H7 (cell line): ENCODE data around the gene RORC. TPM values are rescaled to one million over a fixed set of nuclear protein-coding genes. Genes with fewer than 3 reads are reported as not detected.
"Not testable (repeated sequence)": the region's sequence is repeated elsewhere in the genome, so short reads cannot be mapped to it uniquely, and the experiment has no call there.

ENCODE experiments used
- DNase-seq: peaks from one replicate; pipeline ENCODE4 v3.0.0; 2012
- H3K27me3 ChIP-seq: 2 replicates; pipeline ENCODE4 v1.6.0; 2011; ENCODE audit warnings: mild to moderate bottlenecking, low read length; ENCODE audit not compliant: control insufficient read depth, insufficient read depth
- H3K36me3 ChIP-seq: replicated peaks from 2 replicates; pipeline ENCODE4 v1.5.1; 2011; ENCODE audit warnings: low read length; ENCODE audit not compliant: control insufficient read depth, insufficient read depth
- H3K4me3 ChIP-seq: 2 replicates; pipeline ENCODE4 v1.5.1; 2011; ENCODE audit warnings: low read depth, mild to moderate bottlenecking, control low read depth, low read length, moderate library complexity; ENCODE audit not compliant: insufficient read depth
- total RNA-seq: library from RNA; depleted of rRNA; stranded (reverse); fragments of >200 nt; shearing (Covaris generic); gene quantifications from 2 replicates; pipeline ENCODE4 v1.2.3, GENCODE V29; 2014; rRNA removed

RORC gene
- total RNA-seq, 1 experiment from 2014 or later: 0.42 TPM

DNA sequence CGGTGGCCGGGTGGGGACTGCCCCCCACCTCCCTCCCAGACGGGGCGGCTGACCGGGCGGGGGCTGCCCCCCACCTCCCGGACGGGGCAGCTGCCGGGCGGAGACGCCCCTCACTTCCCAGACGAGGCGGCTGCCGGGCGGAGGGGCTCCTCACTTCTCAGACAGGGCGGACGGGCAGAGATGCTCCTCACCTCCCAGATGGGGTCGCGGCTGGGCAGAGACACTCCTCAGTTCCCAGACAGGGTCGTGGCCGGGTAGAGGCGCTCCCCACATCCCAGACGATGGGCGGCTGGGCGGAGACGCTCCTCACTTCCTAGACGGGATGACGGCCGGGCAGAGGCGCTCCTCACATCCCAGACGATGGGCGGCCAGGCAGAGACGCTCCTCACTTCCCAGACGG is 62.3 kb downstream of the RORC start:
- DNase-seq, H3K27me3 ChIP-seq, H3K4me3 ChIP-seq, H3K36me3 ChIP-seq: not testable (repeated sequence)

DNA sequence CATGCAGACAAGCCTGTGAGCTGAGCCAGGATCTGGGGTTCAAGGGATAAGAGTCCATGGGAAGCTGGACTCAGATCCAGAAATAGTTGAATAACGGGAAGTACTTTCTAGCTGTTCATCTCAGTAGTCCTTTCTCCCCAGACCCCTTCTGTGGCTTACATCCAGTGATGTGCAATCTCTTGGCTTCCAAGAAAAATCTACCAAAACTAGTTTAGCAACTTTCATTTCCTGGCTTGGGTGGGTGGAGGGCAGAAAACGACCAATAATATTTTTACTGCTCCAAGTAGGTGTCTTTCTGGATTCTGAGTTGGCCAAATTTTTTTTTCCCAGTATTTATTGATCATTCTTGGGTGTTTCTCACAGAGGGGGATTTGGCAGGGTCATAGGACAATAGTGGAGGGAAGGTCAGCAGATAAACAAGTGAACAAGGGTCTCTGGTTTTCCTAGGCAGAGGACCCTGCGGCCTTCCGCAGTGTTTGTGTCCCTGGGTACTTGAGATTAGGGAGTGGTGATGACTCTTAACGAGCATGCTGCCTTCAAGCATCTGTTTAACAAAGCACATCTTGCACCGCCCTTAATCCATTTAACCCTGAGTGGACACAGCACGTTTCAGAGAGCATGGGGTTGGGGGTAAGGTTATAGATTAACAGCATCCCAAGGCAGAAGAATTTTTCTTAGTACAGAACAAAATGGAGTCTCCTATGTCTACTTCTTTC is 63.1 kb downstream of the RORC start:
- not testable (repeated sequence) for H3K27me3 ChIP-seq, H3K4me3 ChIP-seq, H3K36me3 ChIP-seq, DNase-seq

DNA sequence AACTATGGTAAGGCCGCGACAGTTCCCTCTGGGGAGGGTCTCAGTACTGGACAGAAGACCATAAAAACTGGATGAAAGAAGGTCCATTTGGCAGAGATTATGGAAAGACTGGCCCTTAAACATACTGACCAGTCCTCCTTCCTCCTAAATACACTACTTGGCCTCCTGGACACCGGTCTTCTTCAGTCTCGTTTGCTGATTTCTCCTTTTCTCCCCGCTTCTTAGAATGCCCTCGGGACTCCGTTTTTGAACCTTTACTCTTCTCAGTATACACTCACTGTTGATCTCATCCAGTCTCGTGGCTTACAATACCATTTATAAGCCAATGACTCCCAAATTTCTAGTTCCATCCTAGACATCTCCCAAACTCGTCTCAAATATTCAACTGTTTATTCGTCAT is 67.6 kb downstream of the RORC start:
- Histone ChIP-seq H3K4me3 (peak overlapping the region; percentile 82), H3K27me3 (no peaks in the 10 kb centered on the region; the same call in 1 of the 2 replicates), H3K36me3 (peaks cover 15% of the 10 kb centered on the region)
- DNase-seq: peak; percentile 35

DNA sequence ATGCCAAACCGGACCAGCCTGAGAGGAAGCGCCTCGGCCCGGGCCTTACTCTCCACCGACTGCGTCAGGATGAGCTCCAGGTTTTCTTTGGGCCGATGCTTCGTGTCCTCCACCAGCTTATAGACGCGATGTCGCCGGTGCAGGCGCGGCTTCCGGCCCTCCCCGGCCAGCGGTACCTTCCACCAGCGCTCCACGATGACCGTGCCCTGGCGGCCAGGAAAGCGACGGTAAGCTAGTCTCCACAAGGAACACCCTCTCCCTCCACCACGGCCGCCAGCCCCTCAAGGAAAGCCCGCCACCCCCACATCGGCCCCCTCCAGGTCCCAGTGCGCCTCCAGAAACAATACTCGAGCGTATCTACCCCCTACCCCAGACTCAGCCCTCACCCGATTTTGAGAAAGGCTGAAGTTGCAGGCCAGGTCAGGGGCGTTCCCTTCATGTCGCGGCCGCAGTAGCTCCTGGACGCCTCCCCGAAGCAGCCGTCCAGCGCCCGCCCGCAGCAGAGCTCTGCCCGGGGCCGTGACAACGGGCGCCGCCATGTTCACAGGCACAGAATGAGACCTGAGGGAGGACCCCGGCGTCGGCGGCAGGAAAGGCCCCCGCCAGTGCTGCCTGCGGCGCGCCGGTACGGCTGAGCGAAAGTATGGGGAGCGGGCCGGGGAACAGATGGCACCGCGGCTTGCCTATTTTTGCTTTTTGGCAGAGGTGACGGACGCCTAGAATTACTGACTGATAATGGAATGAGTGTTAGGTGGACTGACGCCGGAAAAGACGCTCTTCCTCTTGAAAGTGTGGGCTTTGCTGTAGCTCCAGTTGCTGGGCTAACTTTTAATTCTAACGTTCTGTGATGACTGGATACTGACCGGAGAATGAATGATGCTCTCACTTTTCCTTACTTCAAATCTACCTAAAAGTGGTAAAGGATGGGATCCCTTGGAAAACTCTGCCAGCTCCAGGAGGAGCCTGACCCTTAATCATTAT is 68.4 kb downstream of the RORC start, which contains the start of gene MRPL9:
Gene MRPL9, minus strand, starts transcription at position 556 of the 981 bp plus-strand sequence. Its CDS starts 17 bp downstream, at position 539.
- Histone ChIP-seq H3K27me3 (no peaks in the 10 kb centered on the region; the same call in 1 of the 2 replicates), H3K4me3 (peak within 1 kb of the TSS; percentile 82), H3K36me3 (peaks cover 15% of the 10 kb centered on the region)
- peak; percentile 95 for DNase-seq

DNA sequence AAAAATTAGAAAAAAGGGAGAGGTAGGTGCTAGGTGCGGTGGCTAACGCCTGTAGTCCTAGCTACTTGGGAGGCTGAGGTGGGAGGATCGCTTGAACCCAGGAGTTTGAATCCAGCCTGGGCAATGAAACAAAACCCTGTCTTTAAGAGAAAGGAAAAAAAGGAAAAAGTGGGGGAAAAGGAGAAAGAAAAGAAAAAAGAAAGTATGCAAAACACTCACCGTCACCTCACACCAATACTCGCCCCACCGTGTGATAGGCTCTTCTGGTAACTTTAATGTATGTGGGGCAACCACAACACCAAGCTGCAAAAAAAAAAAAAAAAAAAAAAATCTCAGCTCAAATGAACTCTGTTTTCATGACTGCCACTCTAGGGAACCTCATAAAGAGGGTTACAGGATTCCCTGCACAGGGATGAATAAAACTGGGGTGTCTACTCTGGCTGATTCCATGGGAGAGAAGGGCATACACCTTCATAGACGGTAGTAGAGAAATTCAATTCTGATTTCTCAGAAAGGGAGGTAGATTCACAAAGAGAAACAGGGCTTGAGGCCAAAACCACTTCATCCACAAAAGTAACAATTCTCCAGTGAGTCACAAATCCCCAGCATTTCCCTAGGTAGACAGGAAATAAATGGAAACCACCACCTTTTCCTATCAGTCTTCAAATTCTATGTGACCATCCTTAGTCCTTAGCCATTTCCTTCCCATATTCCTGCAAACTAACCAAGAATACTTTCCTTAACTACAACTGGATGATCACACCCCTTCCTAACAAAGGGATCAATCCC is 70.8 kb downstream of the RORC start:
- no peak for DNase-seq
- Histone ChIP-seq H3K27me3 (no peaks in the 10 kb centered on the region), H3K36me3 (peaks cover 15% of the 10 kb centered on the region), H3K4me3 (no peak overlapping the region)

DNA sequence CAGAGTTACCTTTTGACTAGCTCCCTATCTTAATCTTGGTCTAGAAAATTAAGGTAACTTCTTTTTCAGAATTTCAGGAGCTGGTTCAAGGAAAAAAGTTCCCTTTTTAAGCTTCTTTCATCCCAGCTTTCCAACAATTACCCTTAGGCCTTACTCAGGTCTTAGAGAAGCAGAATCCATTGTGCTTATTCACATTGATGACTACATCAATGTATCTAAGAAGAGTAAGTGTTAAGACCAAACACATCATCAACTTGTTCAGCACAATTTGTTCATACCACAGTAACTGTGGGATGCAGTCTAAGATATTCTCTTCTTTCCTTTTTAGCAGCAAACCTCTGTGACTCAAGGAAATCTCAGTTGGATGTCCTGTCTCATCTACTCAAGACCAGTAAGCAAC is 72.4 kb downstream of the RORC start:
- Histone ChIP-seq H3K36me3 (peaks cover 15% of the 10 kb centered on the region), H3K4me3 (no peak overlapping the region), H3K27me3 (no peaks in the 10 kb centered on the region)
- no peak for DNase-seq

DNA sequence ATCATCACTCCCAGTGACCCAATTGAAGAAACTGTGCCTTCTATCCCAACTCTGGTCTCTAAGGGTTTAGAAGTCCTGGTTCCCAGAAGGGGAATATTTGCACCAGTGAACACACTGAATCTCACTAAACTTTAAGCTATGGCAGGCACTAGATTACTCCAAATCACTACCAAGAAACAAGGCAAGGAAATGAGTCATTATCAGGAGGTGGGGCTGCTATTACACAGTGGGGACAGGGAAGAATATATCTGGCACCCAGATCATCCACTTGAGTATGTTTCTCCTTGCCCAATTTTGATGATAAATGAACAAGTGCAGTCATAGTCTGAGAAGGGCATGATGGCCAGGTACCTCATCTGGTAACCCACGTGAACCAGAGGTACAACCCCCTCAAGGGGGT is 75.3 kb downstream of the RORC start:
- H3K36me3 ChIP-seq: peaks cover 8% of the 10 kb centered on the region
- no peak for DNase-seq
- no peaks in the 10 kb centered on the region; the same call in 1 of the 2 replicates for H3K27me3 ChIP-seq
- no peak overlapping the region for H3K4me3 ChIP-seq

Other genes with a start within 250 kb of the RORC start
- 35.1 and 47.8 TPM in 2 replicates for gene SNX27, start 219.8 kb downstream of the RORC start, total RNA-seq
- 0.07 TPM in 1 of 2 replicates, not detected in the other for gene CELF3, start 115.0 kb downstream of the RORC start, total RNA-seq
- not detected in 2 replicates for gene RIIAD1, start 110.3 kb downstream of the RORC start, total RNA-seq
- 158 and 214 TPM in 2 replicates for gene MRPL9, start 68.3 kb downstream of the RORC start, total RNA-seq
- 20.9 and 25.0 TPM in 2 replicates for gene TDRKH, start 41.3 kb downstream of the RORC start, total RNA-seq
- gene LINGO4, start 26.4 kb downstream of the RORC start, total RNA-seq: 0.07 TPM in 1 of 2 replicates, not detected in the other
- gene C2CD4D, start 8.0 kb upstream of the RORC start, total RNA-seq: 0.30 and 0.90 TPM in 2 replicates
- not detected in 2 replicates for gene THEM5, start 21.9 kb upstream of the RORC start, total RNA-seq
- 21.4 and 22.6 TPM in 2 replicates for gene THEM4, start 77.7 kb upstream of the RORC start, total RNA-seq
- gene S100A10, start 162.1 kb upstream of the RORC start, total RNA-seq: 102 and 116 TPM in 2 replicates
- gene S100A11, start 205.2 kb upstream of the RORC start, total RNA-seq: 474 and 597 TPM in 2 replicates